Measurements from ENCODE around the gene MPST. TPM values are rescaled to one million over a fixed set of nuclear protein-coding genes. Genes with fewer than 3 reads are reported as not detected.

Gene MPST
- total RNA-seq, 1 experiment from 2014 or later: 68.6 TPM

- peaks cover 5 to 12% of the 10 kb centered on the region in 2 experiments for H3K4me1 ChIP-seq (ENCODE audit: control insufficient read depth in 1 of 2, insufficient read depth in 2 of 2, low read length in 2 of 2)
- no peak overlapping the region for H3K27ac ChIP-seq (ENCODE audit: low read depth, low read length)
- intact Hi-C loops (cut with micrococcal nuclease): loop anchor here (5.0 kb wide), 2 partner anchors 104 to 429 kb away; no protein-coding TSS in a partner anchor
- no peaks in the 10 kb centered on the region for H3K27me3 ChIP-seq (ENCODE audit: insufficient read depth, low read length)
- no peak overlapping the region for H3K9ac ChIP-seq (ENCODE audit: low read length)
- BruUV-seq (replicated peaks): no TSS peak
- H3K4me2 ChIP-seq (ENCODE audit: low read length): no peak overlapping the region
- ATAC-seq (no peak), DNase-seq (ENCODE audit: low read depth, low spot score) (no peak)
- H3K36me3 ChIP-seq (ENCODE audit: control insufficient read depth in 1 of 2, insufficient read depth in 2 of 2, low read length in 2 of 2): no peaks in the 10 kb centered on the region
- no peak overlapping the region for H3K4me3 ChIP-seq (replicated peaks in 1 of 2; ENCODE audit: low read depth in 1 of 2, low read length in 2 of 2)
- POLR2A ChIA-PET: interaction anchor here (4.1 kb wide), 1 partner anchor 13 kb away, joined by 16 read pairs; no protein-coding TSS in a partner anchor
- RAD21 ChIA-PET (ENCODE audit: low non-redundant PET in 1 of 2, low total read pairs in 2 of 2, uncharacterized antibody in 2 of 2, unreplicated experiment in 2 of 2): no interaction called here
- H4K20me1 ChIP-seq (ENCODE audit: insufficient read depth): no peaks in the 10 kb centered on the region
- H3K9me2 ChIP-seq (ENCODE audit: insufficient read depth): no peaks in the 10 kb centered on the region
- TF ChIP-seq ZBTB33 (IDR thresholded peaks at IDR 0.05; ENCODE audit: extremely low read depth, insufficient replicate concordance, low read length) (no peak), CBX3 (IDR thresholded peaks at IDR 0.05; ENCODE audit: low read depth) (no peak), POLR2A (IDR thresholded peaks at IDR 0.05; ENCODE audit: borderline replicate concordance, extremely low read depth, insufficient read depth, insufficient read length) (no peak), YY1 (IDR thresholded peaks at IDR 0.05; ENCODE audit: extremely low read depth, insufficient replicate concordance, low read depth, low read length) (no peak), SIN3A (IDR thresholded peaks at IDR 0.05; ENCODE audit: low read depth) (no peak), CEBPB (IDR thresholded peaks at IDR 0.05; ENCODE audit: low read depth) (no peak), RAD21 (IDR thresholded peaks at IDR 0.05; ENCODE audit: low read depth) (no peak), ZNF274 (IDR thresholded peaks at IDR 0.05; ENCODE audit: low read depth, low read length) (no peak)
- no peaks in the 10 kb centered on the region for H3K79me2 ChIP-seq (ENCODE audit: insufficient read depth, low read length)
- no peaks in the 10 kb centered on the region for H3K9me3 ChIP-seq (ENCODE audit: control insufficient read depth in 1 of 2, insufficient read depth in 1 of 2, low read depth in 1 of 2, low read length in 2 of 2)
- no peak overlapping the region for H2AFZ ChIP-seq (ENCODE audit: low read depth, low read length, poor library complexity, severe bottlenecking)
- CTCF ChIA-PET: interaction anchor here (1.0 to 2.6 kb wide), 9 partner anchors 7 to 201 kb away, joined by 3 to 23 read pairs (median 12); partner anchors contain the start of gene IFT27
Measured at GRCh38 chr22:36976606-36977005, 42.9 kb upstream of the MPST start.
